Stomach smooth muscle (tissue), 2 donors: Measurements from ENCODE around the gene CRYL1.

Source experiments
- H3K27ac ChIP-seq: one replicate; pipeline ENCODE4 v1.7.0; 2013; ENCODE audit warnings: mild to moderate bottlenecking, low read length, inconsistent platforms
- H3K27me3 ChIP-seq, 2 donors: one replicate each; pipeline ENCODE4 v1.7.0; 2013; ENCODE audit warnings: low read length in 2 of 2; ENCODE audit not compliant: insufficient read depth in 2 of 2, control insufficient read depth in 1 of 2
- H3K36me3 ChIP-seq, 2 donors: one replicate each; pipeline ENCODE4 v1.7.0; 2013; ENCODE audit warnings: low read length in 2 of 2; ENCODE audit not compliant: control insufficient read depth in 2 of 2, insufficient read depth in 2 of 2
- H3K4me1 ChIP-seq: one replicate; pipeline ENCODE4 v1.7.0; 2013; ENCODE audit warnings: low read length; ENCODE audit not compliant: control insufficient read depth, insufficient read depth
- H3K4me3 ChIP-seq, 2 donors: one replicate each; pipeline ENCODE4 v1.7.0; 2013; ENCODE audit warnings: low read length in 2 of 2
- H3K9ac ChIP-seq, 2 donors: one replicate each; pipeline ENCODE4 v1.7.0; 2013; ENCODE audit warnings: low read length in 2 of 2, mild to moderate bottlenecking in 1 of 2
- H3K9me3 ChIP-seq, 2 donors: one replicate each; pipeline ENCODE4 v1.7.0; 2013; ENCODE audit warnings: low read length in 2 of 2; ENCODE audit not compliant: control insufficient read depth in 2 of 2
- donor health status: healthy.
- donor health status: Pancreatic carcinoma.

CRYL1 gene

GRCh38 chr13:20389696-20390525 is 135.7 kb downstream of the CRYL1 start:
- no peaks in the 10 kb centered on the region for H3K27me3 ChIP-seq
- no peaks in the 10 kb centered on the region for H3K36me3 ChIP-seq
- no peak overlapping the region for H3K4me3 ChIP-seq
- H3K4me1 ChIP-seq: no peaks in the 10 kb centered on the region
- no peaks in the 10 kb centered on the region for H3K9me3 ChIP-seq
- no peak overlapping the region for H3K27ac ChIP-seq
- H3K9ac ChIP-seq: no peak overlapping the region

DNA sequence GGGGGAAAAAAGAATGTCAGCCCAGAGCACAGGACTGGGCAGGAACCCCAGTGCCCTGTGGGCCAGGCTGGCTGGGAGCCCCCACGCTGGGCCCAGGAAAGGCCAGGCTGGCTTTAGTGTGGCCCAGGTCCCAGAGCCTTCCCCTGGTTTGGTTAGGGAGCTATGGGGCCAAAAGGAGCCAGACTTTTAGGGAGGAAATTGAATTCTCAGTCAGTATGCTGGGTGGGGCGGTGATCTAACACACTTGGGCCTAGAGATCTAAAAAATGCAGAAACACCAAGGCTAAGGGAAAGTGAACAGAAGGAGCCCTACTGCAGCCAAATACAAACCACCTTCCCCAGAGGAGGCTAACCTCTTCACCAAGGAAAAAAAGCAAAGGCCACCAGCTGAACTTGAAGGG is 137.5 kb downstream of the CRYL1 start:
- Histone ChIP-seq H3K9ac (no peak overlapping the region), H3K36me3 (no peaks in the 10 kb centered on the region), H3K4me3 (no peak overlapping the region), H3K27ac (no peak overlapping the region), H3K4me1 (no peaks in the 10 kb centered on the region), H3K9me3 (no peaks in the 10 kb centered on the region), H3K27me3 (no peaks in the 10 kb centered on the region)

DNA sequence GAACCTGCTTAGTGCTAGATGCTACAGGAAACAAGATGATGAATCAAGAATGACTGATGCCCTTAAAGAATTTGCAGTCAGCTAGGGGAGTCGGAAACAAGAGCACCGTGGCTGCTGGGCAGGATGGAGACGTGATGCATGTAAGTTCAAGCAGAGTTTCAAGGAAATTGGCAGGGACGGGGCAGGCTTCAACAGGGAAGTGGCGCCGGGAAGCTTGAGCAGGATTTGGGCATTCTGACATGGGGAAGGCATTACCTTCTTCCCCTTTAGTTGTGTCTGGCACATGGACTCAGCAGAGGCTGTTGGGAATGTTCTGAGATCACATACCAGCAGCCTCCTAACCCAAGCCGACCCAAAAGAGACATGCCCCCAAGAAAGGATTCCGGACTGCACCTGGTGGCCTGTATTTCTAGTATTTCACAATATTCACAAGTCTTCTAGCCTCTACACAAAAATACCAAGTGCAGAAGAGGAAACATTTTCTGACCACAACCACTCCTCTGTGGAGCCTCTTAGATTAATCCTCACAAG is 138.2 kb downstream of the CRYL1 start:
- H3K27ac ChIP-seq: no peak overlapping the region
- H3K9ac ChIP-seq: no peak overlapping the region
- no peaks in the 10 kb centered on the region for H3K36me3 ChIP-seq
- no peaks in the 10 kb centered on the region for H3K9me3 ChIP-seq
- no peaks in the 10 kb centered on the region for H3K4me1 ChIP-seq
- no peak overlapping the region for H3K4me3 ChIP-seq
- H3K27me3 ChIP-seq: no peaks in the 10 kb centered on the region

DNA sequence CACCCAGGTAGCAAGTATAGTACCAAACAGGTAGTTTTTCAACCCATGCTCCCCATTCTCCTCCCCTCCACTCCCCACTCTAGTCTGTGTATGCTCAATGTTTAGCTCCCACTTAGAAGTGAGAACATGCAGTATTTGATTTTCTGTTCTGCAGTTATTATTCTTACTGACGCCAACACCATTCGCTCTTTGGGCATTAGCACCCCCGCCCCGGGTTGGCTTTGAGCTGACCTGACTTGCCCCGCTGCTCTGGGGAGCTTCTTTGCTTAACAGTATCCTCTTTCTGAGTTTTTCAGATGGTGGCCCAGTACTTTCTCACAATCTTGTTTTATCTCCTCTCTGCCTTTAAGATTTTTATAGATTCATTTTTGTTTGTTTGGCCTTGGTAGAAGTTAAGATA is 138.7 kb downstream of the CRYL1 start:
- Histone ChIP-seq H3K9me3 (no peaks in the 10 kb centered on the region), H3K4me3 (no peak overlapping the region), H3K27me3 (no peaks in the 10 kb centered on the region), H3K27ac (no peak overlapping the region), H3K9ac (no peak overlapping the region), H3K4me1 (no peaks in the 10 kb centered on the region), H3K36me3 (no peaks in the 10 kb centered on the region)

DNA sequence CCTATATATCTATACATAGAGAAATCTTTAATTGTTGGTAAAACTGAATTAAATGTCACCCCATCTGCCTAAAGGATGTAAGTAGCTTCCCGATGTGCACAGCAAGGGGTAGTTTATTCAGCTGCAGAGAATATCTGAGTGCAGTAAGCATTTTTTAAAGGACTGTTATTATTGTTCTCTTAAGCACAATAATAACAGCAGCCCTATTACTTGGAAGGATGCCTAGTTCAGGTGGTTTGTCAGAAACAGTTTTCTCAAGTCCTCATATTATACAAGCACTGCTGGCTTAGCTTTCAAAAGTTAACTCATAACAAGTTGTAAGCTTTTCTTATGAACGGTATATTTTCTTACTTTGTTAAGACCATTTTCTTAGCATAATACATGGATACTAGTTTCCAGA is 142.6 kb downstream of the CRYL1 start:
- no peaks in the 10 kb centered on the region for H3K9me3 ChIP-seq
- H3K36me3 ChIP-seq: no peaks in the 10 kb centered on the region
- no peaks in the 10 kb centered on the region for H3K27me3 ChIP-seq
- no peak overlapping the region for H3K27ac ChIP-seq
- H3K9ac ChIP-seq: no peak overlapping the region
- H3K4me1 ChIP-seq: no peaks in the 10 kb centered on the region
- no peak overlapping the region for H3K4me3 ChIP-seq

DNA sequence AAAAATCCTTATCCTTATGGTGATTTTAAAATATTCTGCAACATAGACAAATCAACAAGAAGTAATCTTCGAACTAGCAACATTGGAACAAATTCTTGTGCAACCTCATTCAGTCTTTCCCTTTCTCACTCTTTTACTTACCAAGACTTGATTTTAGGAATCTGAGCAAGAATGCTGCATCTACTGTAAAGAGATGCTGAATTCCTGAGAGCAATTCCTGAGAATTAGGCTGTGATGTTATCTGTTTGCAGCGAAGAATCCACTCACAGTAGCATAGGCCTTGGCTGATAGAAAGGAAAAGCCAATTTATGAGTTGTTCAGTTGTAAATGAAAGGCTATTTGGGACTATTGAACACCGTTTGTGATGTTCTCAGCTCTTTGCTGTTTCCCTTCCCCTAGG is 144.3 kb downstream of the CRYL1 start:
- no peaks in the 10 kb centered on the region for H3K27me3 ChIP-seq
- no peak overlapping the region for H3K9ac ChIP-seq
- H3K9me3 ChIP-seq: no peaks in the 10 kb centered on the region
- H3K36me3 ChIP-seq: no peaks in the 10 kb centered on the region
- no peak overlapping the region for H3K4me3 ChIP-seq
- no peaks in the 10 kb centered on the region for H3K4me1 ChIP-seq
- no peak overlapping the region for H3K27ac ChIP-seq

GRCh38 chr13:20378721-20379120 is 146.9 kb downstream of the CRYL1 start:
- H3K36me3 ChIP-seq: no peaks in the 10 kb centered on the region
- no peaks in the 10 kb centered on the region for H3K27me3 ChIP-seq
- no peaks in the 10 kb centered on the region for H3K9me3 ChIP-seq
- no peak overlapping the region for H3K9ac ChIP-seq
- H3K27ac ChIP-seq: no peak overlapping the region
- H3K4me1 ChIP-seq: no peaks in the 10 kb centered on the region
- no peak overlapping the region for H3K4me3 ChIP-seq

- no peaks in the 10 kb centered on the region for H3K9me3 ChIP-seq
- H3K4me3 ChIP-seq: no peak overlapping the region
- H3K36me3 ChIP-seq: no peaks in the 10 kb centered on the region
Observed at GRCh38 chr13:20377720-20378119, 147.9 kb downstream of the CRYL1 start.

DNA sequence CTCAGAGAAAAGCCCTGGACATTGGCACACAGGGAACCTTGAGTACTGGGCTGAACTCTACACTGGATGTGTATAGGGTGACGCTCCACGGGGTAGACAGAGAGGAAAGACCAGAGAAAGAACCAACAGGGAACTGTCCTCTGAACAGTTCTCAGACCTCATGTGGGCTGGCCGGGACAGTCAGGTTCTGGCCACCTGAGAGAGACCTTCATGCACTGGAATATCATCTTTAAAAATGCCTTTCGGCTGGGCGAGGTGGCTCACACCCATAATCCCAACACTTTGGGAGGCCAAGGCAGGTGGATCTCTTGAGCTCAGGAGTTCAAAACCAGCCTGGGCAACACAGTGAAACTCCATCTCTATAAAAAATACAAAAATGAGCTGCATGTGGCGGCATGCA is 149.8 kb downstream of the CRYL1 start:
- Histone ChIP-seq H3K9ac (no peak overlapping the region), H3K27ac (no peak overlapping the region), H3K27me3 (no peaks in the 10 kb centered on the region), H3K9me3 (no peaks in the 10 kb centered on the region), H3K4me1 (no peaks in the 10 kb centered on the region), H3K4me3 (no peak overlapping the region), H3K36me3 (no peaks in the 10 kb centered on the region)

More at GRCh38 chr13:20377720-20378119, 147.9 kb downstream of the CRYL1 start:
- Histone ChIP-seq H3K9ac (no peak overlapping the region), H3K27me3 (no peaks in the 10 kb centered on the region), H3K4me1 (no peaks in the 10 kb centered on the region), H3K27ac (no peak overlapping the region)

GRCh38 chr13:20373861-20374260 is 151.8 kb downstream of the CRYL1 start:
- H3K36me3 ChIP-seq: no peaks in the 10 kb centered on the region
- H3K4me3 ChIP-seq: no peak overlapping the region
- H3K4me1 ChIP-seq: no peaks in the 10 kb centered on the region
- H3K27ac ChIP-seq: no peak overlapping the region
- no peak overlapping the region for H3K9ac ChIP-seq
- H3K9me3 ChIP-seq: no peaks in the 10 kb centered on the region
- H3K27me3 ChIP-seq: no peaks in the 10 kb centered on the region

- Histone ChIP-seq H3K4me3 (no peak overlapping the region), H3K9ac (no peak overlapping the region), H3K27me3 (no peaks in the 10 kb centered on the region), H3K27ac (no peak overlapping the region), H3K9me3 (no peaks in the 10 kb centered on the region), H3K4me1 (no peaks in the 10 kb centered on the region), H3K36me3 (no peaks in the 10 kb centered on the region)
Observed at GRCh38 chr13:20371825-20372224, 153.8 kb downstream of the CRYL1 start.
